ENCODE results near the gene SUCLA2. TPM values are rescaled to one million over a fixed set of nuclear protein-coding genes. Genes with fewer than 3 reads are reported as not detected.

Gene SUCLA2
- total RNA-seq, 1 experiment from 2014 or later = 39.1 TPM

- ChIA-PET RAD21 (ENCODE audit: low non-redundant PET in 1 of 2, low total read pairs in 2 of 2, uncharacterized antibody in 2 of 2, unreplicated experiment in 2 of 2) (no interaction called here), CTCF (no interaction called here), POLR2A (no interaction called here)
- no peaks in the 10 kb centered on the region for H4K20me1 ChIP-seq (ENCODE audit: insufficient read depth)
- DNase-seq (ENCODE audit: low read depth, low spot score) = no peak
- no TSS peak for BruUV-seq (replicated peaks)
- no peak for TF ChIP-seq CBX3 (IDR thresholded peaks at IDR 0.05; ENCODE audit: low read depth)
- TF ChIP-seq SRF (IDR thresholded peaks at IDR 0.05; ENCODE audit: low read depth) = no peak
- TF ChIP-seq REST (IDR thresholded peaks at IDR 0.05; ENCODE audit: low read depth) = no peak
- no peak for TF ChIP-seq TCF7L2 (IDR thresholded peaks at IDR 0.05; ENCODE audit: borderline replicate concordance, extremely low read depth, insufficient read depth, insufficient read length)
- no peak for TF ChIP-seq JUND (IDR thresholded peaks at IDR 0.05)
- TF ChIP-seq MAX (IDR thresholded peaks at IDR 0.05) = no peak
- TF ChIP-seq CEBPB (IDR thresholded peaks at IDR 0.05; ENCODE audit: low read depth) = no peak
- no peak for TF ChIP-seq ZBTB33 (IDR thresholded peaks at IDR 0.05; ENCODE audit: extremely low read depth, insufficient replicate concordance, low read length)
- no peak for TF ChIP-seq EZH2 (IDR thresholded peaks at IDR 0.05)
- TF ChIP-seq SIN3A (IDR thresholded peaks at IDR 0.05; ENCODE audit: low read depth) = no peak
- TF ChIP-seq YY1 (IDR thresholded peaks at IDR 0.05; ENCODE audit: extremely low read depth, insufficient replicate concordance, low read depth, low read length) = no peak
- no peaks in the 10 kb centered on the region for H3K9me2 ChIP-seq (ENCODE audit: insufficient read depth)
- H2AFZ ChIP-seq (ENCODE audit: low read depth, low read length, poor library complexity, severe bottlenecking) = no peak overlapping the region
- H3K9ac ChIP-seq (ENCODE audit: low read length) = no peak overlapping the region
- no peak overlapping the region for H3K27ac ChIP-seq (ENCODE audit: low read depth, low read length)
- H3K4me3 ChIP-seq (replicated peaks in 1 of 2; ENCODE audit: low read depth in 1 of 2, low read length in 2 of 2) = no peak overlapping the region
- no peaks in the 10 kb centered on the region for H3K27me3 ChIP-seq (ENCODE audit: insufficient read depth, low read length)
- no peaks in the 10 kb centered on the region for H3K9me3 ChIP-seq (ENCODE audit: control insufficient read depth in 1 of 2, insufficient read depth in 1 of 2, low read depth in 1 of 2, low read length in 2 of 2)
- peaks cover 9 to 12% of the 10 kb centered on the region in 2 experiments for H3K4me1 ChIP-seq (ENCODE audit: control insufficient read depth in 1 of 2, insufficient read depth in 2 of 2, low read length in 2 of 2)
- H3K79me2 ChIP-seq (ENCODE audit: insufficient read depth, low read length) = no peaks in the 10 kb centered on the region
- intact Hi-C loops (cut with micrococcal nuclease) = no loop called here
- H3K4me2 ChIP-seq (ENCODE audit: low read length) = no peak overlapping the region
- ATAC-seq = no peak
- H3K36me3 ChIP-seq (ENCODE audit: control insufficient read depth in 1 of 2, insufficient read depth in 2 of 2, low read length in 2 of 2) = no peaks in the 10 kb centered on the region
Observed at GRCh38 chr13:47893527-47893926, 107.5 kb downstream of the SUCLA2 start.

Other genes starting within 250 kb of the SUCLA2 start
- 38.6 TPM for gene NUDT15, start 36.5 kb upstream of the SUCLA2 start, total RNA-seq (2021; ENCODE audit: unreplicated experiment)
- 46.9 TPM for gene MED4, start 93.8 kb upstream of the SUCLA2 start, total RNA-seq (2021; ENCODE audit: unreplicated experiment)
- 124 TPM for gene ITM2B, start 231.9 kb upstream of the SUCLA2 start, total RNA-seq (2021; ENCODE audit: unreplicated experiment)